HEK293 (cell line): ENCODE data around the gene AFF3.
A peak's percentile ranks its signal among the peaks of the same experiment; 100 is the strongest.

Source experiments
- BCL11A ChIP-seq: fragments of 450-650 bp; formaldehyde crosslinking; IDR thresholded peaks from 2 replicates; pipeline ENCODE4 v1.5.1; 2016; ENCODE audit warnings: low read depth, missing biosample characterization, missing genetic modification characterization
- FEZF1 ChIP-seq: fragments of 450-650 bp; formaldehyde crosslinking; IDR thresholded peaks from 2 replicates; pipeline ENCODE4 v1.5.1; 2016; ENCODE audit warnings: missing biosample characterization, missing genetic modification characterization
- HIC1 ChIP-seq: fragments of 450-650 bp; formaldehyde crosslinking; IDR thresholded peaks from 2 replicates; pipeline ENCODE4 v1.5.1; 2016; ENCODE audit warnings: missing biosample characterization, missing genetic modification characterization
- INSM2 ChIP-seq: fragments of 450-650 bp; formaldehyde crosslinking; IDR thresholded peaks from 2 replicates; pipeline ENCODE4 v1.5.1; 2016; ENCODE audit warnings: missing biosample characterization, missing genetic modification characterization
- KLF7 ChIP-seq: fragments of 450-650 bp; formaldehyde crosslinking; IDR thresholded peaks from 2 replicates; pipeline ENCODE4 v1.5.1; 2016; ENCODE audit warnings: missing biosample characterization, missing genetic modification characterization, borderline replicate concordance
- PRDM10 ChIP-seq: fragments of 450-650 bp; formaldehyde crosslinking; IDR thresholded peaks from 2 replicates; pipeline ENCODE4 v1.5.1; 2016; ENCODE audit warnings: missing biosample characterization, missing genetic modification characterization
- SCRT1 ChIP-seq: fragments of 450-650 bp; formaldehyde crosslinking; IDR thresholded peaks from 2 replicates; pipeline ENCODE4 v1.5.1; 2016; ENCODE audit warnings: missing biosample characterization, missing genetic modification characterization, borderline replicate concordance
- WT1 ChIP-seq: fragments of 450-650 bp; formaldehyde crosslinking; IDR thresholded peaks from 2 replicates; pipeline ENCODE4 v1.5.1; 2016; ENCODE audit warnings: missing biosample characterization, missing genetic modification characterization
- ZEB2 ChIP-seq: fragments of 450-650 bp; formaldehyde crosslinking; IDR thresholded peaks from 2 replicates; pipeline ENCODE4 v1.5.1; 2016; ENCODE audit warnings: missing biosample characterization, missing genetic modification characterization
- ZNF146 ChIP-seq: fragments of 450-650 bp; formaldehyde crosslinking; IDR thresholded peaks from 2 replicates; pipeline ENCODE4 v1.5.1; 2016; ENCODE audit warnings: missing biosample characterization, missing genetic modification characterization
- ZNF169 ChIP-seq: fragments of 450-650 bp; formaldehyde crosslinking; IDR thresholded peaks from 2 replicates; pipeline ENCODE4 v1.5.1; 2016; ENCODE audit warnings: missing biosample characterization, missing genetic modification characterization
- ZNF18 ChIP-seq: fragments of 450-650 bp; formaldehyde crosslinking; IDR thresholded peaks from 2 replicates; pipeline ENCODE4 v1.5.1; 2016; ENCODE audit warnings: missing biosample characterization, missing genetic modification characterization
- ZNF223 ChIP-seq: fragments of 450-650 bp; formaldehyde crosslinking; IDR thresholded peaks from 2 replicates; pipeline ENCODE4 v1.5.1; 2016; ENCODE audit warnings: missing biosample characterization, missing genetic modification characterization
- ZNF302 ChIP-seq: fragments of 450-650 bp; formaldehyde crosslinking; IDR thresholded peaks from 2 replicates; pipeline ENCODE4 v1.5.1; 2016; ENCODE audit warnings: missing biosample characterization, missing genetic modification characterization, low read depth
- ZNF423 ChIP-seq: fragments of 450-650 bp; formaldehyde crosslinking; IDR thresholded peaks from 2 replicates; pipeline ENCODE4 v1.5.1; 2016; ENCODE audit warnings: missing biosample characterization, missing genetic modification characterization
- ZNF571 ChIP-seq: fragments of 450-650 bp; formaldehyde crosslinking; IDR thresholded peaks from 2 replicates; pipeline ENCODE4 v1.5.0; 2017; ENCODE audit warnings: missing biosample characterization, missing genetic modification characterization
- ZNF610 ChIP-seq: fragments of 450-650 bp; formaldehyde crosslinking; IDR thresholded peaks from 2 replicates; pipeline ENCODE4 v1.5.1; 2016; ENCODE audit warnings: missing biosample characterization, missing genetic modification characterization, borderline replicate concordance
- ZNF660 ChIP-seq: fragments of 450-650 bp; IDR thresholded peaks from 2 replicates; pipeline ENCODE4 v1.5.1; 2018; ENCODE audit warnings: missing biosample characterization, mild to moderate bottlenecking, missing genetic modification characterization
- ZNF704 ChIP-seq: fragments of 450-650 bp; formaldehyde crosslinking; IDR thresholded peaks from 2 replicates; pipeline ENCODE4 v1.5.1; 2016; ENCODE audit warnings: missing biosample characterization, missing genetic modification characterization
- ZNF791 ChIP-seq: fragments of 450-650 bp; formaldehyde crosslinking; IDR thresholded peaks from 2 replicates; pipeline ENCODE4 v1.5.1; 2016; ENCODE audit warnings: missing biosample characterization, missing genetic modification characterization
- ZSCAN16 ChIP-seq: fragments of 450-650 bp; formaldehyde crosslinking; IDR thresholded peaks from 2 replicates; pipeline ENCODE4 v1.5.1; 2016; ENCODE audit warnings: missing biosample characterization, missing genetic modification characterization
- TF ChIP-seq, protein P1 (sequence below): fragments of 450-650 bp; formaldehyde crosslinking; IDR thresholded peaks from 2 replicates; pipeline ENCODE4 v1.5.1; 2017; ENCODE audit warnings: missing biosample characterization, missing genetic modification characterization
- TF ChIP-seq, protein P2 (sequence below): fragments of 450-650 bp; formaldehyde crosslinking; IDR thresholded peaks from 2 replicates; pipeline ENCODE4 v1.5.1; 2017; ENCODE audit warnings: missing biosample characterization, missing genetic modification characterization

Gene AFF3

DNA sequence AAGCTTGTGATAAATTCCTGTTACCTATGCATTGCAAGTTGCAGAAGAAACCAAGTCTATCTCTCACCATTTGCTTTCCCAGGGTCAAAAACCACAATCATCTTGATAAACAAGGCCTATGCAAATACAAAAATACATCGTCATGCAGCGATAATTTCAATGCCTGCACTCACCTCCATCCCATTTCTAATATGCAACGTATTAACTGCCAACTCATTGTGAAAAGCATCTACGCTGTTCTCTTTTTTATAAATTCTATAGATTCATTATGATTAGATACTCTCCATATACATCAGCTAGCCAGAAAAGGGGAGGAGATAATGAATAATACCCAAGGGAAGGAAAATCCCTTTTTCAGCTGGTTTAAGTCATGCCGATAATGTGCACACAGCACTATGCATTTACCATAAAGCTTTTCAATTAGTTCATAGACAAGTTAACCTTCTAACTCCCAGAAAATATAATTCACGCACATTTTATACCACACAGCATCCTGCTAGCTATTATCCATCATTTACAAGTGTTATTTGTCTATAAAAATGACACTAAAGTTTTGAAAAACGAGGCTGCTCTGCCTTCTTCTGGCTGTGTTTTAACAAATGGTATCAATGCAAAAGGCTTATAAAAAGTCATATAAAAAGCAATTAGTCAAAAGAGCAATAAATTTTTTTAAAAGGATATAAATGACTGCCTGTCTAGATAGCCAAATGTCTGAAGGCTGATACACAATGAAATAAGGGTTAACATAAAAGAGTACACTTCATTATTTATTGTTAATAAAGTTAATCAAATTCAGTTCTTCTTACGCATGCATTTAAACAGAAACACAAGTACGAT, 77.6 kb downstream of the AFF3 start (continued):
- TF ChIP-seq ZNF610 (tag by site-specific recombination), result 0 out of 2 replicates have a peak, but pooled peaks have one; percentile 30
- no peak for TF ChIP-seq ZNF302
- TF ChIP-seq, protein P1, sequence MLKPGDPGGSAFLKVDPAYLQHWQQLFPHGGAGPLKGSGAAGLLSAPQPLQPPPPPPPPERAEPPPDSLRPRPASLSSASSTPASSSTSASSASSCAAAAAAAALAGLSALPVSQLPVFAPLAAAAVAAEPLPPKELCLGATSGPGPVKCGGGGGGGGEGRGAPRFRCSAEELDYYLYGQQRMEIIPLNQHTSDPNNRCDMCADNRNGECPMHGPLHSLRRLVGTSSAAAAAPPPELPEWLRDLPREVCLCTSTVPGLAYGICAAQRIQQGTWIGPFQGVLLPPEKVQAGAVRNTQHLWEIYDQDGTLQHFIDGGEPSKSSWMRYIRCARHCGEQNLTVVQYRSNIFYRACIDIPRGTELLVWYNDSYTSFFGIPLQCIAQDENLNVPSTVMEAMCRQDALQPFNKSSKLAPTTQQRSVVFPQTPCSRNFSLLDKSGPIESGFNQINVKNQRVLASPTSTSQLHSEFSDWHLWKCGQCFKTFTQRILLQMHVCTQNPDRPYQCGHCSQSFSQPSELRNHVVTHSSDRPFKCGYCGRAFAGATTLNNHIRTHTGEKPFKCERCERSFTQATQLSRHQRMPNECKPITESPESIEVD, result peak; percentile 76
- TF ChIP-seq INSM2 (tag by site-specific recombination), result no peak
- peak; percentile 55; the same call in 1 of the 2 replicates for TF ChIP-seq SCRT1 (tag by site-specific recombination)
- peak; percentile 95 for TF ChIP-seq FEZF1 (tag by site-specific recombination)
- TF ChIP-seq ZNF571 (tag by site-specific recombination), result no peak
- TF ChIP-seq BCL11A (tag by site-specific recombination), result peak; percentile 62; the same call in 1 of the 2 replicates
- no peak for TF ChIP-seq ZSCAN16 (tag by site-specific recombination)
- TF ChIP-seq ZNF704 (tag by site-specific recombination), result no peak
- 0 out of 2 replicates have a peak, but pooled peaks have one; percentile 39 for TF ChIP-seq ZNF423 (tag by site-specific recombination)
- no peak for TF ChIP-seq ZNF791 (tag by site-specific recombination)
- peak; percentile 71 for TF ChIP-seq ZEB2 (tag by site-specific recombination)
- TF ChIP-seq ZNF660 (tag by site-specific recombination), result no peak
- 0 out of 2 replicates have a peak, but pooled peaks have one; percentile 24 for TF ChIP-seq HIC1 (tag by site-specific recombination)
- TF ChIP-seq ZNF18 (tag by site-specific recombination), result peak; percentile 73; the same call in 1 of the 2 replicates
- TF ChIP-seq KLF7 (tag by site-specific recombination), result no peak
- TF ChIP-seq ZNF146, result no peak
- TF ChIP-seq ZNF223 (tag by site-specific recombination), result no peak
- TF ChIP-seq ZNF169 (tag by site-specific recombination), result no peak
- peak; percentile 39; the same call in 1 of the 2 replicates for TF ChIP-seq PRDM10 (tag by site-specific recombination)
- 0 out of 2 replicates have a peak, but pooled peaks have one; percentile 31 for TF ChIP-seq WT1 (tag by site-specific recombination)
- TF ChIP-seq, protein P2, sequence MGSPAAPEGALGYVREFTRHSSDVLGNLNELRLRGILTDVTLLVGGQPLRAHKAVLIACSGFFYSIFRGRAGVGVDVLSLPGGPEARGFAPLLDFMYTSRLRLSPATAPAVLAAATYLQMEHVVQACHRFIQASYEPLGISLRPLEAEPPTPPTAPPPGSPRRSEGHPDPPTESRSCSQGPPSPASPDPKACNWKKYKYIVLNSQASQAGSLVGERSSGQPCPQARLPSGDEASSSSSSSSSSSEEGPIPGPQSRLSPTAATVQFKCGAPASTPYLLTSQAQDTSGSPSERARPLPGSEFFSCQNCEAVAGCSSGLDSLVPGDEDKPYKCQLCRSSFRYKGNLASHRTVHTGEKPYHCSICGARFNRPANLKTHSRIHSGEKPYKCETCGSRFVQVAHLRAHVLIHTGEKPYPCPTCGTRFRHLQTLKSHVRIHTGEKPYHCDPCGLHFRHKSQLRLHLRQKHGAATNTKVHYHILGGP (tag by site-specific recombination), result 0 out of 2 replicates have a peak, but pooled peaks have one; percentile 64
